HCEC 1CT (cell line): Measurements from ENCODE around the gene USH2A.
A peak's percentile ranks its signal among the peaks of the same experiment; 100 is the strongest.

ENCODE experiments used
- DNase-seq: peaks from one replicate; pipeline ENCODE4 v3.0.0-alpha.2; 2017

Gene USH2A

DNA sequence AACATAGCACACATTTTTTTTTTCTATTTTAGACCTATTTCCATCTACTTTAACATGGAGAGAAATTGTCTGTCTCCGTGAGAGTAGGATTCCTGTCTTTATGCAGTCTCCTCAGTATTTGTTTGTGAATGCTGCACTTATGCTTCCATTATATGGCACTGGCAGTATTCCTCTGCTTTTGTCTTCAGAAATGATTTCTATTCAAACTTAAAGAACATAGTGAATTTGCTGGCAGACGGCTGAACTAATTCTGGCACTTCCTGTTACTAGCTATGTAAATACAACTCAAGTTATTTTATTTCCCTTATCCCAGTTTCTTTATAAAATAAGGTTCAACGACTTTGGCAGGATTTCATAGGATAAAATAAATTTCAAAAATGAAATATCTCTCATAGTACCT lies 810.9 kb downstream of the USH2A start:
- no peak for DNase-seq

DNA sequence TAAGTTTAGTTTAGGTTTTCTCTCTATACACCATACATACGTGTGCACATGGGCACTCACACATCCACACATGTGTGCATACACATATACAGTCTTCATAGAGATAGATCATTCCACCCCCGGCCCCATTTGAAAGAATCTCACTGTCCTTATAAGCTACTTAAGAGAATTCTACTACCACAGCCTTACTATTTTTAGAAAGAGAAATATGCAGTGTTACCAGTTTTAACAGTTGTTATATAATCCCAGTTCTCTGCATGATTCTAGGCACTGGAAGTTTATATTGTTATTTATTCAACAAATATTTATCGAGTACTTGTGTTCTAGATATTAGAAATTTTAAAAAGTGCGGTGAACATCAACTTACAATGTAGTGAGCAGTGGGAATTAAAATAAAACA lies 814.6 kb downstream of the USH2A start:
- no peak for DNase-seq

DNA sequence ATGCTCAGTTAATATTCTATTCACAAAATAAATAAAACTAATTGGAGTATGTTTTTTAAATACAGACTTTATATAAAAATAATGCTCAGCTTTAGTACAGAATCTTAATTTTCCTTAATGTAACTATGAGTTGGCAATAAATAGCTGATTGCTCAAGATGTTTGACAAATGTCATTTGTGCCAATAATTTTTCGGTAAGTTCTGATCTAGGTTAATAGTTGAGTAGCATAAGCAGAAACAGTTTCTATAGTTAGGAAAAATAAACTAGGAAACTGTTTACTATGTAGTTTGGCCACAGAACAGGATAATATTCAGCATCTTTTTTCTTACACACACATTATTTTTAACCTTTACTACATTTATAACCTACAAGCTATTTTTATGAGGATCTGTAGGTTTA lies 815.8 kb downstream of the USH2A start:
- no peak for DNase-seq

DNA sequence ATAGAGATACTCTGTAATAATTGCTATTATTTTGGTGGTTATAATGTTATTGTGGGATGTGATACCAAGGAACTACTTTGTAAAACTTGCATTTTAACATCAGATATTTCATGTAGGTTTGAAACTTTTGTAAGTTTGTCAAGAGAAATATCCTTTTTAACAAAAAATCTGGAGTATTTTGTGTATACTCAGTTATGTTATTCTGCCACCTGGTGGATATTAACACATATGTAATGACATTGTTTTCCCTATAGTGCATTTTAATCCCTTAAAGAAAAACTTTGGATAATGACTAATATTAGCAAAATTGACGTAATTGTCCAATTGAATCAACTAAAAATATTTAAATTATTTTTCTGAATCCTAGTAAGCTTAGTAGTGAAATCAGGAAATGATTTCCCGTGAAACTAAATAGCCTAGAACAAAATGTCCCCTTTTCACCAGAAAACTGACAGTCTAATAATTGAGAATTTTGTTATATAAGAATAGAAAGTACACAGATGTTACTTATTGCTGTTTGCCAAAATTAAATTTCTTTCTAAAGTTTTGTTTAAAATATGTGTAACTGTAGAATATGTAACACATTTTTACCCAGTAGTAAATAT lies 816.6 kb downstream of the USH2A start:
- DNase-seq: peak; percentile 52

DNA sequence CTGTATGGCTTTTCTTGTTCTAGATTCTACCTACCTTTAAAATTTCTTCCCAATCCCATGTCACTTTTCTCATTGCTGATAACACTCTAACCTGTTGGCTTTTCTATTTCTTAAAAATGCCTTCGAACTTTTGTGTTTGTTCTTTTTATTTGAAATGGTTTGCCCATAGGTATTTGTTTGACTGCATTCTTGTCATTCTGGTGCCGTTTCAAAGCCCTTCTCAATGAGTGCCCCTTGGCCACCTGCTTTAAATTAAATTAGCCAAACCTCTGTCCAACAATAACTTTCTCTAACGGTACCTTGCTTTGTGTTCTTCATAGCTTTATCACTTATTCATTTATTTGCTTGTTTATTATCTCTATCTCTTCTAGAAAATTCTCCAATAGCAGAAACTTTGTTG lies 817.2 kb downstream of the USH2A start:
- no peak for DNase-seq

DNA sequence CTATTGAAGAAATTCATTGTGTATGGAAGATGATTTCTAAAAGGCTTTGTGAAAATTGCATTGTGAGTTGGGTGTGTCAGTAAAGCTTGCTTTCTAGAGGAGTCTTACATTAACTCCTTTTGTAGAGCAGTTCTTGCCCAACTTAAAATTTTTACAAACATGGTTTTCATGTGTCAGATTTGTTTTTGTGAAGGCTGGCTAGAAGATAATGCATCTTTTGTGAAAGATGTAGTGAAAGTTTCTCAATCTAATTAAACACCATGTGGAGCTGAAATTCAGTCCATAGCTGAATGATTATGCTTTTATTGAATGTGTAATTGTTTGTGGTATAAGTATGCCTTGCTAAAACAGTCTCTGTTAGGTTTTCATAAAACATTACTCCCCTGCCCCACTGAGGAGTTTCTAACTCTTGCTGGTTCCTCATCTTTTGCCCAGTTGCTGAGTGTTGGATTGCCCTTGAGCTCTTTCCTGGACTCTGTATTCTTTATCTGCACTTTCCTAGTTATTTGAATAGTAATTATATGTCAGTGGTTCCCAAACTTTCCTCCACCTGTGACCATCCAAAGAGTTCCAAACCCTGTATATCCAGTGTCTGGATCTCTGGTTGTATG lies 818.1 kb downstream of the USH2A start:
- no peak for DNase-seq

DNA sequence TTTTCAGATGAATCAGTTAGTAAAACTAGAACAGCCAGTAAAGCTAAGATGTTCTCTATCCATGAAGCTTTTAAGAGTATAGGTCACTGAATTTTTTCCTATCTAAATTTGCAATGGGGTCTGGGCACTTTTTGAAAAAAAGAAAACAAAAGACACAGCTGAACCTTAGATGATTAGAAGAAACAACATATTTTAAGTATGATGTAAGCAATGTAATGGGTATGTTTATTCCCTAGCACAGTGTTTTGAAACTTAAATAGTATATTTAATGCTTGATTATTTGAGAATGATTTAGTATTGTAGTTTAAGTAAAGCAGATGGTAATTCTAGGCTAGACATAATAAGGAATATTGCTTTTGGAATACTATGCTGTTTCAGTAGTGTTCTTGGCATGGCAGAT lies 819.9 kb downstream of the USH2A start:
- DNase-seq: no peak

DNA sequence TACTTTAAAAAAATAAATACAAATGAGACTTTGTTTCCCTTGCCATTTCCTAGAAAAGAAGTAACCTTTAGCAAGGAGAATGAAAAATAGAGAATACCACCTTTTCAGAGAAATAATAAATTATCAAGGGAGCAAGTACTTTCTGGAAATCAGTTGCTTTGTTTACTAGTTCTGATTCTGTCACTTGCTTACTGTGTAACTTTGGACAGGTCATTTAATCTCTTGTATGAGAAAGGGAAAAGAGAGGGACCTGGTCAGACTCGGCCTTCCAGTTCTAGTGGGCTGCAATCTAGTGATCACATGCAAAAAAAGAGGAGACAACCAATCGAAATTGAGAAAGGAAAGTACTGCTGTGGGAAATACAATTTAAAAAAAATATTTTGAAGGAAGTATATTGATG lies 822.0 kb downstream of the USH2A start:
- no peak for DNase-seq

DNA sequence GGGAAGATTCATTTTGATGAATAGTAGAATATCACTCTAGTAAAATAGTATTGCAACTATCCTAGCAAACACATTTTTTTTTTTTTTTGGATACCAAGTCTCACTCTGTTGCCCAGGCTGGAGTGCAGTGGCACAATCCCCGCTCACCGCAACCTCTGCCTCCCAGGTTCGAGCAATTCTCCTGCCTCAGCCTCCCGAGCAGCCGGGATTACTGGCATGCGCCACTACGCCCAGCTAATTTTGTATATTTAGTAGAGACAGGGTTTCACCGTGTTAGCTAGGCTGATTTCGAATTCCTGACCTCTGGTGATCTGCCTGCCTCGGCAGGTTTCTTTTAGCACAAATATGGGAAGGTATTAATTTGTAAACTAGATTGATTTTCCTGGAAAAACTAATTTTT lies 822.4 kb downstream of the USH2A start:
- DNase-seq: no peak

DNA sequence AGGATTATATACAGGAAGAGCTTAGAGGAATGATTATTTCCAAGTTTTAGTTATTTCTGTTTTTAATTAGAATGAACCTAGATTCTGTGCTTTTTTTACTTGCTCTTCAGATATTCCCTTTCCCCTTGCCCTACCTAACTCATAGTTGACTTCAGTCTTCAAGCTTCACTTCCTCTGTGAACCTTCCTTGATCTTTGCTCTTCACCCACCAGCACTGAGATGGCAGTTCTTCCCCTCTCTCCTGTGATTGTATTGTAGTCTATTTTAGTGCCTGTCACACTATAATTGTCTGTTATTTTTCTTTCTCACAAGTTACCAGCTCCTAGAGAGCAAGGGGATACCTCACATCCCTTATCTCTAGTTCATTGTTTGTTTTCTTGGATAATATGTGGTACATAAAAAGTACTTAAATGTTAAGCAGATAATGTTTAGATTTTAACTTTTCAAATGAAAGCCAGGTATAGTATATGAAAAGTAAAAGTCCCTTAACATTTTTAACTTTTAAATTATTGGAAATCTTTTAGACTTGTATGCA lies 822.9 kb downstream of the USH2A start:
- no peak for DNase-seq

DNA sequence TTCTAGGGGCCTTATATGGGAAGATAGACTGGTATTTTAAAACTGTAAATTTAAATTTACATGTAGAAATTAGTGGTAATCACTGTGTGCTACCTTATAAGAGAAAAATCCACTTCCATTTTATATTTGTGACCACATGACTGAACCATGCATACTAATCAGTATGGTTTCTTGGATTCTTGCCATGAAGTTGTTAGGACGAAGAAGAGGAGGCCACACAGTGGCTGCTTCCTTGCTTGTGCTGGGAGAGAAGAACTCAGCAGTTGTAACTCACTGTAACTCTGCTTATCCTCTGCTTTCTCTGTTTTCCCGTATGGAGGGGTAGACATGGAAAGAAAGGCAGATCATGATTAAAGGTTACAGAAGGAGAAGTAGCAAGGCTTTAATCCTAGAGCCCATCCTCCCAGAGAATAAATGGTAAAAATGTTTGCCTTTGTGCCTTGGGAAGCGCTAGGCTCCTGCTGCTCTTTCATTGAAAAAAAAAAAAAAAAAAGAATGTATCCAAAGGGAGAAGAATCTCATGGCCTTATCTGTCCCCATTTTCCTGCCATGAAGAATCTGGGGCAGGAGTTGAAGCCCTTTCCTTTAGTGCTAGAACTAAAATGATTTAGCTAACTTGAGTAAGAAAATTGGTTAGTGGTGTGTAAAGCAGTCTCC lies 823.7 kb downstream of the USH2A start:
- DNase-seq: peak; percentile 52

DNA sequence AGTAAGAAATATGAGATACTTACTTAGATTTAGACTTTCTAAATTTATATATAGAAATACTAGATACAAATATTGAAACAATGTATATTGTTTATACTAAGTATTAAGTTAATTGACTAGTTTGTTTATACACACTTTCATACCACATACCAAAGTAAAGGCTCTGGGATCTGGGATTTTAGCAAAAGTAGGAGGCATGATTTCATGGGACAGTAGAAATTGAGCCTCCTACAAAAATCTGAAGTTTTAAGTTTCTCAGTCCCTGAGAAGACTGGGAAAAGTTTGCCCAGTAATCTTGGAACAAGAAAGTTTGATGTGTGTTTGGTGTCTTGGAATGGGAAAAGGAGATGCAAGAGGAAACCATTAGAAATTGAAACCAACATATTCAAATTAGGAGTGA lies 825.3 kb downstream of the USH2A start:
- no peak for DNase-seq

DNA sequence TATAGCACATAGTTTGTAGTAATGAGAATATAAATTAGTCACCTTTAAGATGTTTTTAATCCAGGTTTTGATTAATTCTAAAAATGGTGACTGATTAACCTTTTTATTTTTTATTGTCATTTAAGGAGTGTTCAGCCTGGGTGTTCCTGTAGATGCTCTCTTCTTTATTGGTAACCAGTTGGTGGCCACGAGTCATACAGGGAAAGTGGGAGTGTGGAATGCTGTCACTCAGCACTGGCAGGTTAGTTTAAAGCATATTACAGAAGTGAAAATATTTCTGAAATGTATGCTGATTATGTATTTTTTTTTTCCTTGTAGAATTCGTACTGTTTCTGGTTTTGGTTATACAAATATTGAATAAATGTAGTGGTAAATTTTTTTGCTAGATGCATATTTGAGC lies 828.0 kb downstream of the USH2A start:
- DNase-seq: peak; percentile 24

DNA sequence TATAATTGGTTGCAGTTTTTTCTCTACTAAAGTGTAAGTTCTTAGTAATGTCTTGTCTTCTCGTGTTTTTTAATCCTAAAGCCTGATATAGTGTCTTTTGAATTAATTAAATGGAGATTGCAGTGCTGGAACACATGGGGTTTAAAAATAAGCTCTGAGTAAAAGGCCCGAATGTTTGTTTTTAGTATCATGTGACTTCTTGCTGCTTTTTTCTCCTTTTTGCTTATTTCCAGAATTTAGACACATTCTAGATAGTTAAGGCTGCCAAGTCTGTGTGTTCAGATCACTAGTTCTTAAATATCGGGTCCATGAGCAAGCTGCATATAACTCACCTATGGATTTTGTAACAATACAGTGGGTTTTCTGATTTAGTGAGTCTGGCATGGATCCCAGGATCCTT lies 828.6 kb downstream of the USH2A start:
- DNase-seq: no peak

DNA sequence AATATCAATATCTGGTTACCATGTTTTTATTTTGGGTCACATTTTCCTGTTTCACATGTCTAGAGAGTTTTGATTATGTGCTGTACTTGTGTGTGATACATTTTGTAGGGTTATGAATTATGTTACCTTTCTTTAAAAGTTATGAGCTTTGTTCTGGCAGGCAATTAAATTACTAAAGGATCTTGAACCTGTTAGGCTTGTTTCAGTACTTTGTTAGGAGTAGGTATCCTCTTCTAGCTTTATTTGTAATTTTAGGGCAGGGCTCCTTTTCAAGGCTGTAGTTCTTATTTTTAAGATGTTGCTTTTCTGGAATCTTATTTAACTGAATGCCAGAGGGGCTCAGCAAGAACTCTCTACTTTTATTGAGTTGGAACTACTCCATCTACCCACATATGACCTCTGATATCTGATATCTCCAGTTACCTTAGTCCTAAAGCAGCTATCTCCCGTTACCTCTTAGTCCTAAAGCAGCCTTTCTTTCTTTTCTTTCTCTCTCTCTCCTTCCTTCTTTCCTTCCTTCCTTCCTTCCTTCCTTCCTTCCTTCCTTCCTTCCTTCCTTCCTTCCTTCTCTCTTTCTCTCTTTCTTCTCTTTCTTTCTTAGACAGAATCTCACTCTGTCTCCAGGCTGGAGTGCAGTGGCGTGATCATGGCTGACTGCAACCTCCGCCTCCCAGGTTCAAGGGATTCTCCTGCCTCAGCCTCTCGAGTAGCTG lies 832.3 kb downstream of the USH2A start:
- no peak for DNase-seq

DNA sequence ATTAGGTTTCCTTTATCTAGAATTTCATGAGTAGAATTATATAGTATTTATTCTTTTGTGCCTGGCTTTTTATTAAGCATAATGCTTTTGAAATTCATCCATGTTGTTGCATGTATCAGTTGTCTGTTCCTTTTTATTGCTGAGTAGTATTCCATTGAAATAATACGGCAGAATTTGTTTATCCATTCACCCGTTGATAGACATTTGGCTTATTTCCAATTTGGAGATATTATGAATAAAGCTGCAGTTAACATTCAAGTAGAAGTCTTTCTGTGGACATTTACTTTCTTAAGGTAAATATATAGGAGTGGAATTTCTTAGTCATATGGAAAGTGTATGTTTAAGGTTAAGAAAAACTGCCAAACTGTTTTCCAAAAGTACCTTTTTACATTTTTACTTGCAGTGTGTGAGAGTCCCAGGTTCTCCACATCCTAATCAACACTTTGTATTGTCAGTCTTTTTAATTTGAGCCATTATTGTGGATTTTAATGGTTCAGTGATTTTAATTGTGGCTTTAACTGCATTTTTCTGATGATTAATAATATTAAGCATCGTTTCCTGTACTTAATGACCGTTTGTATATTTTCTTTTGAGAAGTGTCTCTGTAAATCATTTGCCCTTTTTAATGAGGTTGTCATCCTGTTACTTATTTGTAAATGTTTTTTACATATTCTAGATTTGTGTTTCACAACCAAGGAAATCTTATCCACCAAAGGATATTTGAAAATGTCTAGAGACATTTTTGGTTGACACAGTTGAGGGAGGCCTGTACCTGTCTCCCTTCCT lies 833.4 kb downstream of the USH2A start:
- DNase-seq: no peak

DNA sequence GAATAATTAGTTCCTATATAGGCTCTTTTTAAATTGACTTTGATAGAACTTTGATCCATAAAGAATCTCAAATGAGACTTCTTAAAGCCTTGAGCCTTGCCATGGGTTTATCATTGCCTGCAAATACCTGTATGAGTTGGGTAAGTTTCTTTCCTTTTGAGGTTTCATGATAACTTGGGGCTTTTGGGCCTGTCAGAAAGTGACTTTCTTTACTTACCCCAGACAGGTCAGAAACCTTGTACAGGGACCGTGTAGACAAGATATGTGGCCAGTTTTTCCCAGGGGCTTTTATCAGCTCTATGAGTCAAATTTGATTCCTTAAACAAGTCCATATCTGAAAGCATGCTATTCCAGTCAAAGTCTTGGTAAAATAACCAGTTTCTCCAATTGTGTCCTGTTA lies 838.9 kb downstream of the USH2A start:
- DNase-seq: no peak

DNA sequence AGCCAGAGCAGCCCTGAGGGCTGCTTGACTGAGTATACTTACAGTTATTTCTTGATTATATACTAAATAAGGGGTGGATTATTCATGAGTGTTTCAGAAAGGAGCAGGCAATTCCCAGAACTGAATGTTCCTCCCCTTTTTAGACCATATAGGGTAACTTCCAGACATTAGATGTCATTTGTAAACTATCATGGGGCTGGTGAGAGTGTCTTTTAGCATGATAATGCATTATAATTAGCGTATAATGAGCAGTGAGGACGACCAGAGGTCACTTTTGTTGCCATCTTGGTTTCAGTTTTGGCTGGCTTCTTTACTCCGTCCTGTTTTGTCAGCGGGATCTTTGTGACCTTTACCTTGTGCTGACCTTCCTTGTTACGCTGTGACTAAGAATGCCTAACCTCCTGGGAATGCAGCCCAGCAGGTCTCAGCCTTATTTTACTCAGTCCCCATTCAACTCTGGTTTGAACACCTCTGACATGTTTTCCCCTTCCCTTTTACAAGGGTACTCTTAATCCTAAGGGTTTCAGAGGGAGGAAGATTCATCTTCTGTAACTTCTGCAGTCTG lies 840.0 kb downstream of the USH2A start:
- no peak for DNase-seq

DNA sequence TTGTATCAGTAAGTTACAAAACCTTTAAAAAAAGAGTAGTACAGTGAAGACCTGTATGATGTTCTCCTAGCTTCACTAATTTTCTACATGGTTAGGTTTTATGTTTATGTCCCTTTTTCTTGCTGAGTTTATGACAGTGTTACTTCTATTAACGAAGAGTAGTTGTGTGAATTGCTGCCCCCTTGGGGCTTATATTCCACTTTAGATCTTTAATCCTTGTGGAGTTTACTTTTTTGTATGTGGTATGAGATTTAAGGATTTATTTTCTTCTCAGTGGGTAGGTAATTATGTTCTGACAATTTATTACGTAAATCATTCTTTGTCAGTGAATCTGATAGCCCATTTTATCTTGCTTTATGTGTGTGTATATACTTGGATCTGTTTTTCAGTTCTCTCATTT lies 841.4 kb downstream of the USH2A start:
- no peak for DNase-seq
